Measurements from ENCODE around the gene SYNRG.

The SYNRG gene

DNA sequence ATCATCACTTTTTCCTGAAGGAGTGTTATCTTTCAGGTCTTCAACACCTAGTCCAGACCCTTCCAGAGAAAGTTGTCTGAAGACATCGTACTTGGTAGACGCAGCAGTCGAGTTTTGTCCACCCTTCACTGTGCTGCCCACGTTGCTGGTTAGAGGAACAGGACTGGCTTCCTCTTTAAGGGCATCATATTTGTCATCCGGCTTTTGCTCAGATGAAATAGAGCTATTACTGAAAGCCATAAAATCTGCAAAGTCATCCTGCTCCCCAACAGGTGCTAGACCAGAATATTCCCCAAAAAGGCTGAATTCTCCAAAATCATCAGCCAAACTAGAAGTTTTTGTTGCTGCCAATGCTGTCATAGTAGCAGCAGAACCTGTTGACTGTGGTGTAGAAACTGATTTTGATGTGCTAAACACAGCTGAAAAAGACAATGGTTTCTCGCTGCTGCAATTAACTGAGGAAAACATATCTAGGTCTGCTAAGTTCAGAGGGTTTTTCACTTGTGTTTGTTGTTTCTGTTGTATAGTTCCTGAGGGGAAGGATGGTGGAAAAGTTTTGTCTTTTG lies 55.7 kb downstream of the SYNRG start:
- H3K4me1 Mint-ChIP-seq, result peaks cover 50% of the 10 kb centered on the region
- H3K36me3 Mint-ChIP-seq (ENCODE audit: insufficient read depth), result peaks cover 56% of the 10 kb centered on the region
- no peaks in the 10 kb centered on the region for H3K9me3 Mint-ChIP-seq
- H3K4me3 Mint-ChIP-seq, result peak overlapping the region; percentile 32
- ATAC-seq (replicated peaks; ENCODE audit: extremely low read depth, poor library complexity, severe bottlenecking) (no peak), DNase-seq (ENCODE audit: low spot score in 2 of 2) (no peak)
- peak overlapping the region; percentile 24 for H3K27ac Mint-ChIP-seq (ENCODE audit: low read depth)
- no peaks in the 10 kb centered on the region for H3K27me3 Mint-ChIP-seq

DNA sequence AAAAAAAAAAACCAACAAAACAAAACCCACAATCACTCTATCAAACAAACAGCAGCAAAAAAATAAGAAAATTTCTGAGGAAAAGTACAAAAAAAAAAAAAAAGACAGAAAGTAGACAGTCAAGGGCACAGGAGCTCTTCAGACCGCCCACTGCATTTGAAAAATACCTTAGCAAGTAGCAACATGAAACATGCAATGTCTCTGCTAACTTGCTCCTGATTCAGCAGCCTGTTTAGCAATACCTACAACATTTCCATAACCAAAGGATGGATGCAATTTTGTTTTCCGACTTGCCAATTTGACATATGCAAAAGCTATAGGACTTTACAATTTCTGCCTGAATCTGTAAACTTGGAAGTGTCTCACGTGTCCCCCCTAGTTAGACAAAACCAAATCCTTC lies 57.4 kb downstream of the SYNRG start:
- Mint-ChIP-seq H3K27ac (ENCODE audit: low read depth) (peak overlapping the region; percentile 24), H3K36me3 (ENCODE audit: insufficient read depth) (peaks cover 54% of the 10 kb centered on the region), H3K4me1 (peaks cover 48% of the 10 kb centered on the region), H3K4me3 (no peak overlapping the region), H3K27me3 (no peaks in the 10 kb centered on the region), H3K9me3 (no peaks in the 10 kb centered on the region)
- no peak for DNase-seq (ENCODE audit: low spot score in 2 of 2)
- no peak for ATAC-seq (replicated peaks; ENCODE audit: extremely low read depth, poor library complexity, severe bottlenecking)

DNA sequence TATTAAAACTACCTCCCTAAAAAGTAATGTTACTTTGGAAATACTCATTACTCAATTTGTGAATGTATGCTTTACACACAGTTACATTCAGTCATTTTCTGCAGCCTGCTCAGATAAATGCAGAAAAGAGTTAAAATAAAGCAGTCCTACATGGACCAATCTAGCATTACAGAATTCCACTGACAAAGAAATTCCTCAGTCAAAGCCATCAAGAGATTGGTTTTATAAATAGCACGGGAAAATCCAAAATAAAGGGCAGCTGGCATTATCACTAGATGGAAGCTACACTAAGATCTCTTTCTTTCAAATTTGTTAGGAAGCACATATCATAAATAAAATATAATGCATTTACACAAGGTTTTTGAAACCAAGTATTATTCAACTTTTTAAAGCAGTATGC lies 61.2 kb downstream of the SYNRG start:
- H3K9me3 Mint-ChIP-seq, result no peaks in the 10 kb centered on the region
- H3K27ac Mint-ChIP-seq (ENCODE audit: low read depth), result no peak overlapping the region
- H3K4me1 Mint-ChIP-seq, result peaks cover 43% of the 10 kb centered on the region
- ATAC-seq (replicated peaks; ENCODE audit: extremely low read depth, poor library complexity, severe bottlenecking) (no peak), DNase-seq (ENCODE audit: low spot score in 2 of 2) (no peak)
- H3K36me3 Mint-ChIP-seq (ENCODE audit: insufficient read depth), result peaks cover 56% of the 10 kb centered on the region
- no peaks in the 10 kb centered on the region for H3K27me3 Mint-ChIP-seq
- H3K4me3 Mint-ChIP-seq, result no peak overlapping the region

DNA sequence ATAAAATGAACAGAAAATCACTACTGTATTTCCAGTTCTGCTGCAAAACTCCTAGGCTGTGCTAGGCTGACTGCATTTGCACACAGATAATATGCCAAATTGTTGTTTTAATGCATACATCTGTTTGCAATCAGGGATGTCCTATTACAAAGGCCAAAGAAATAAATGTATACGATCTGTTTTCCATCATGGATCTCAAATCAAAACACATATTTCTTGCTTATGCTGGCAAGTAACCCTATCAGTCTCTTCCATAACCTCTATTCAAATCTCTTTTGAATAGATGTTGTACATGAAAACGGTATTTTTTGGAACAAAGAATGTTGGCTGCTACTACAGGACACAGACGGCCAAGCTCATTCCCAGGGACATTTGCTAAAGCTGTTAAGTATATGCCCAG lies 62.9 kb downstream of the SYNRG start:
- Mint-ChIP-seq H3K4me3 (no peak overlapping the region), H3K27ac (ENCODE audit: low read depth) (peak overlapping the region; percentile 65)
- no peak for ATAC-seq (replicated peaks; ENCODE audit: extremely low read depth, poor library complexity, severe bottlenecking)

DNA sequence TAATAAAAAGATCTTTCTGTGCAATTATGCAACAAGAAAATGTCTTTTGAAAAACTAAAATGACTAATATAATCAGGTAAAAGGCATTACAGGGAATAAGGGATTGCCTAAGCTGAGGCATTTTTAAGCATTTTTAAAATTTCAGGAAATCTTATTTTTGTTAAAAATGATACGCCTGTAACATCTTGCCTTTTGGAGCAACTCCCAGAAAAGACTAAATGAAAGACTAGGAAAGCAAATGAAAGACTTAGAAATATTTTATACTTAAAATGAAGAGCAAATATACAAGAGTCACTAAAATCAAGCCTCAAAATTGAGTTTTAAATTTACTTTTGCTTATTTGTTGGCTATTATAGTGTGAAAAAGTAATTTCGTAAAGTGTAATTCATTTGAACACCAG lies 63.7 kb downstream of the SYNRG start:
- peaks cover 63% of the 10 kb centered on the region for H3K36me3 Mint-ChIP-seq (ENCODE audit: insufficient read depth)
- DNase-seq (ENCODE audit: low spot score in 2 of 2), result no peak
- no peak overlapping the region for H3K27ac Mint-ChIP-seq (ENCODE audit: low read depth)
- no peaks in the 10 kb centered on the region for H3K27me3 Mint-ChIP-seq
- no peak for ATAC-seq (replicated peaks; ENCODE audit: extremely low read depth, poor library complexity, severe bottlenecking)
- H3K4me3 Mint-ChIP-seq, result no peak overlapping the region
- peaks cover 18% of the 10 kb centered on the region for H3K4me1 Mint-ChIP-seq
- no peaks in the 10 kb centered on the region for H3K9me3 Mint-ChIP-seq

More for the DNA sequence above, 62.9 kb downstream of the SYNRG start:
- Mint-ChIP-seq H3K27me3 (no peaks in the 10 kb centered on the region), H3K36me3 (ENCODE audit: insufficient read depth) (peaks cover 63% of the 10 kb centered on the region), H3K4me1 (peaks cover 26% of the 10 kb centered on the region), H3K9me3 (no peaks in the 10 kb centered on the region)
- no peak for DNase-seq (ENCODE audit: low spot score in 2 of 2)

DNA sequence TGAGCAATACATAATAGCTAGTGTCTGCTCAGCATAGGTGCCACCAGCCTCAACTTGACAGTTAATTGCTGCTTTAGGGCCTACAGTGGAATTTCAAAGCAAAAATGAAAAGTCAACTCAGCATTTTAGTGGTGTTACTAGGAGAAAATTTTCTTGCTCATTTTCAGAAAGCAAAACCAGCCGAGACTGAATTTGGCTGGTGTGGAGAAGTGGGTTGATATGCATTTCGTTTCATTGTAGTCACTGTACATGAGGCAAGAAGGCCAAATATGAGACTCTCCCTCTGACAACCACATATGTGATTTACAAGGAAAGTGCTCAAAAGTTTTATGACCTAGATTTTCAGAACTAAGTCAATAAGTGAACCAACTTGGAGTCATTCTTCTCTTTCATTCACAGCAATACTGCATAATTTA lies 65.6 kb downstream of the SYNRG start:
- H3K36me3 Mint-ChIP-seq (ENCODE audit: insufficient read depth), result peaks cover 66% of the 10 kb centered on the region
- no peaks in the 10 kb centered on the region for H3K9me3 Mint-ChIP-seq
- H3K4me3 Mint-ChIP-seq, result no peak overlapping the region
- peak overlapping the region; percentile 22 for H3K27ac Mint-ChIP-seq (ENCODE audit: low read depth)
- DNase-seq (ENCODE audit: low spot score in 2 of 2), result no peak
- H3K27me3 Mint-ChIP-seq, result no peaks in the 10 kb centered on the region
- H3K4me1 Mint-ChIP-seq, result peaks cover 10% of the 10 kb centered on the region
- ATAC-seq (replicated peaks; ENCODE audit: extremely low read depth, poor library complexity, severe bottlenecking), result no peak

DNA sequence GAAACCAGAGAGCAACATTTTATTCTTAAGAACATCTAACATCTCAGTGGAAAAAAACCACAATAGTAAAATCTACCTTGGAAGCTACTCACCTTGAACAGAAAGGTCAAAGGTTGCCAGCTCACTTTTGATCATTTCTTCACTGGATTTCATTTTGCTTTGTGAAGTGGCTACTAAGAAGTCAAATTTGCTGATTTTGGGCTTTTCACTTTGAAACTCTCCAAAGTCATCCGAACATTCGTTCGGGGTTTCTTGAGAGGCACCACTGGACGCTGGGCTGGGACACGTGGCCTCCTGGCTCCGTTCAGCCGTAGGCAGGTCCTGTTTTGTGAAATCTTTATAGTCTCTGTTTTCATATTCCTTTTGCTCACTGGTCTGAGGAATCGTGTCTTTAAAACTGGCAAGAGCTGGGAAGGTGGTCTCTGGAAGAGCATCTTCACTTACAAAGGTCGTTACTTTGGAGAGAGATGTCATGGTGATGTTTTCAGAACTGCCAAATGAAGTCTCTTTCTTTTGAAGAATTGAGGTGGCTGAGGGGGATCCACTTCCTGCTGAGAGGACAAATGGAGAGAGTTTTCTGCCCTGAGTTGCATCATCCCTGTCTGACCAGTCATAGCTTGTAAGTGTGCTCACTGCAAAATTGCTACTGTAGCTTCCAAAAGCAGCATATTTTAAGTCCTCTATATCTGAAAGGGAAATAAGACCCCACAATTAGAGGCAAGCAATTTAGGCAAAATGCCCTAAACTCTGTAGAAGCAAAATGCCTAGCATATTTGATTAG lies 67.1 kb downstream of the SYNRG start:
- peaks cover 9% of the 10 kb centered on the region for H3K4me1 Mint-ChIP-seq
- no peaks in the 10 kb centered on the region for H3K27me3 Mint-ChIP-seq
- H3K9me3 Mint-ChIP-seq, result no peaks in the 10 kb centered on the region
- H3K27ac Mint-ChIP-seq (ENCODE audit: low read depth), result no peak overlapping the region
- no peak overlapping the region for H3K4me3 Mint-ChIP-seq
- DNase-seq (ENCODE audit: low spot score in 2 of 2) (no peak), ATAC-seq (replicated peaks; ENCODE audit: extremely low read depth, poor library complexity, severe bottlenecking) (no peak)
- H3K36me3 Mint-ChIP-seq (ENCODE audit: insufficient read depth), result peaks cover 72% of the 10 kb centered on the region

DNA sequence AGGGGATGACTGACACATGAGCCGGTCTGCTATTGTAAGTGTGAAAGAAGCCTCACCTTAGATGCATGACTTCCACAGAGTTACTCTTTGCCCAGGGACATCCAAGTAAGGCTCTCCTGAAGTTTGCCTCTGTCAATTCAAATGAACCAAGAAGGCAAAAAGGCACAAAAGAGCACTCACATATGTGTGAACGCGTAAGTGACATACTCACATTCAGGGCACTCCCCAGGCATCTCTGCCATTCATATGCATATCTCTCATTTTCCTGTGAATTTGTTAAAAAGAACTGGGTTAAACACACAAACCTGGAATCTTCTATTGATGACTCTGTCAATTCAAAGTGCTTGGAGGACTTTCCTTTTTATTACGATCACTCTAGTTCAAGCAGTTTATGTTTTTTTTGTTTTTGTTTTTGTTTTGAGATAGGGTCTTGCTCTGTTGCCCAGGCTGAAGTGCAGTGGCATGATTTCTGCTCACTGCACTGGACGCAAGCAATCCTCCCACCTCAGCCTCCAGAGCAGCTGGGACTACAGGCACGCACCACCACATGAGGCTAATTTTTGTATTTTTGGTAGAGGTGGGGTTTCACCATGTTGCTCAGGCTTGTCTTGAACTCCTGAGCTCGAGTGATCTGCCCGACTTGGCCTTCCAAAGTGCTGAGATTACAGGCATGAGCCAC lies 70.1 kb downstream of the SYNRG start:
- Mint-ChIP-seq H3K4me1 (no peaks in the 10 kb centered on the region), H3K36me3 (ENCODE audit: insufficient read depth) (peaks cover 84% of the 10 kb centered on the region), H3K9me3 (no peaks in the 10 kb centered on the region), H3K27ac (ENCODE audit: low read depth) (no peak overlapping the region), H3K27me3 (no peaks in the 10 kb centered on the region), H3K4me3 (no peak overlapping the region)
- DNase-seq (ENCODE audit: low spot score in 2 of 2) (no peak), ATAC-seq (replicated peaks; ENCODE audit: extremely low read depth, poor library complexity, severe bottlenecking) (no peak)

DNA sequence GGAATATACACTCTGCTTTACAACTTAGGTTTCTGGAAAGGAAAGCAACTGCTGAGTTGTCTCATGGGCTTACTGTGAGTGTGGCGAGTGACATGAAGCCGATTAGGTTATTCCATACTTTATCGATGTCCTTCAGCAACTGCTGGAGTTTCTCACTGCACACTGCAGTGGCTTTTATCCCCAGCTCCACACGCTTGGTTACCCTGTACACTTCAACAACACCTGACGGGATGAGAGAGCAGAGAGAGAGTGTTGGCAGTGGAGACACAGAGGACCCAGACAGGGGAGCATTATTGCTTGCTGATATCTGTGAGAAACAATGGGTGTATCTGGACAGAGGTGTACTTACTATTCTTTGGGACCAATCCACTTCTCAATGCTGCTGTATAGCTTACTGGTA lies 73.3 kb downstream of the SYNRG start:
- H3K36me3 Mint-ChIP-seq (ENCODE audit: insufficient read depth), result peaks cover 76% of the 10 kb centered on the region
- H3K27me3 Mint-ChIP-seq, result no peaks in the 10 kb centered on the region
- no peak overlapping the region for H3K27ac Mint-ChIP-seq (ENCODE audit: low read depth)
- no peak for DNase-seq (ENCODE audit: low spot score in 2 of 2)
- ATAC-seq (replicated peaks; ENCODE audit: extremely low read depth, poor library complexity, severe bottlenecking), result no peak
- H3K9me3 Mint-ChIP-seq, result no peaks in the 10 kb centered on the region
- no peak overlapping the region for H3K4me3 Mint-ChIP-seq
- no peaks in the 10 kb centered on the region for H3K4me1 Mint-ChIP-seq

DNA sequence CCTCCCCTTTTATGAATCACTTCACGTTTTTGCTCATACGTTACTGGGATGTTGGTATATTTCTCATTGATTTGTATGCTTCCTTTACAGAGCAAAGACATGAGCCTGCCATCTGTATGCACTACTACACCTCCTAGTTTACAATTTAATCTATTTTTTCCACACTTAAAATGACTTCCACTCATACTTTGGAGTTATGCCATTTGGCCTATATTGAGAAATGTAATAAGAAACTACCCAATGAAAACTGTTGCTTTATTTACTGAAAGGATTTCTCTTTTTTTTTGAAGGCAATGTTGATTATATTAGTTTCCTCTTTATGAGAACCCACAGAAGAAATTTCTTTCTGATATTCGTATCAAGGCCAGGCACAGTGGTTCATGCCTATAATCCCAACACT lies 76.5 kb downstream of the SYNRG start:
- Mint-ChIP-seq H3K27ac (ENCODE audit: low read depth) (peak overlapping the region; percentile 36), H3K4me3 (no peak overlapping the region), H3K9me3 (no peaks in the 10 kb centered on the region), H3K27me3 (no peaks in the 10 kb centered on the region), H3K36me3 (ENCODE audit: insufficient read depth) (peaks cover 51% of the 10 kb centered on the region), H3K4me1 (no peaks in the 10 kb centered on the region)
- ATAC-seq (replicated peaks; ENCODE audit: extremely low read depth, poor library complexity, severe bottlenecking), result no peak
- no peak for DNase-seq (ENCODE audit: low spot score in 2 of 2)

DNA sequence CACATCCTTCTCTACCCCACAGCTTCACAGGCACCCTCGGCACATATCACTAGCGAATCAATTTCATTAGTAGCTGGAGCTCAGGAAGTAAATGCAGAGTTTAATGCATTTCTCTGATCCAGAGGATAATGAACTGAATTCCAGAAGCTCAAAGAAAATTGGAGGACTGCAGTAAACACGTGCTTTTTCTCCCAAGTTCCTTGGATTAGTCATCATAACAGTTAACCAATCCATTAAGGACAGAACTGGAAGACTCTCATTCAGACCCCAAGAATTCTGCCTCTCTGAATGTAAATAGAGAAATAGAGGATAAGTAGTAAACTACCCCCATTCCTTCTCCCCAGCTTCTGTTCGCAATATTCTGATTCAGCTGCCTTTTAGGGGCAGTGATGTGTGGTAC lies 78.8 kb downstream of the SYNRG start:
- Mint-ChIP-seq H3K27ac (ENCODE audit: low read depth) (no peak overlapping the region), H3K27me3 (no peaks in the 10 kb centered on the region), H3K4me1 (peaks cover 11% of the 10 kb centered on the region), H3K4me3 (no peak overlapping the region), H3K36me3 (ENCODE audit: insufficient read depth) (peaks cover 46% of the 10 kb centered on the region), H3K9me3 (no peaks in the 10 kb centered on the region)
- no peak for ATAC-seq (replicated peaks; ENCODE audit: extremely low read depth, poor library complexity, severe bottlenecking)
- DNase-seq (ENCODE audit: low spot score in 2 of 2), result no peak

DNA sequence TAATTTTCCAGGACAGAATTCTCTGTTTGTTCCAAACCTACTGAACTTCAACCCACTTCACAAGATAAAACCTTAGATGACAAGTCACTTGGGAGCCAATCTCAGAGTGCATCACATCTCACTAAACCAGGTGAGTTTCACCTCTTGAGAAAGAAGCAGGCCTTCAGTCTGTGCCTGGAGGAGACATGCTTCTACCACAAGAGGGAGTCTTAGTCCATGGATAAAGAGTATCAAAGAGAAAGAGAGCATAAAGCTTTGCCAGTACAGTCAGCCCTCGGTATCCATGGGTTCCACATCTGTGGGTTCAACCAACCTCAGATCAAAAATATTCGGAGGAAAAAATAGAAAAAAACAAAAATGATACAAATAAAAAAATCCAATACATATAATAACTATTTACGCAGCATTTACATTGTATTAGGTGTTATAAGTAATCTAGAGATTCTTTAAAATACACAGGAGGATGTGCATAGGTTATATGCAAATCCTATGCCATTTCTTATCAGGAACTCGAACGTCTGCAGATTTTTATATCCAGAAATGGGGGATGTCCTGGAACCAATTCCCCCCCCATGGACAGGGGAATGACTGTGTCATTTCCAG lies 81.9 kb downstream of the SYNRG start:
- DNase-seq (ENCODE audit: low spot score in 2 of 2) (no peak), ATAC-seq (replicated peaks; ENCODE audit: extremely low read depth, poor library complexity, severe bottlenecking) (no peak)
- H3K36me3 Mint-ChIP-seq (ENCODE audit: insufficient read depth), result peaks cover 47% of the 10 kb centered on the region
- H3K4me1 Mint-ChIP-seq, result peaks cover 18% of the 10 kb centered on the region
- H3K27ac Mint-ChIP-seq (ENCODE audit: low read depth), result peak overlapping the region; percentile 38
- no peak overlapping the region for H3K4me3 Mint-ChIP-seq
- H3K9me3 Mint-ChIP-seq, result no peaks in the 10 kb centered on the region
- no peaks in the 10 kb centered on the region for H3K27me3 Mint-ChIP-seq
